Activated naive CD8-positive, alpha-beta T cell treated with anti-CD3 and anti-CD28 coated beads, Interleukin-2, amount 50 U/mL, for 24 hours (primary cell): ENCODE results near the gene SLC45A3.

ENCODE experiments used
- ATAC-seq: fragments of 150-1000 bp; cut with Tn5 transposase; one replicate; pipeline ENCODE4 v1.10.0; 2021
- DNase-seq: peaks from one replicate; pipeline ENCODE4 v3.0.0; 2021
- H3K27ac Mint-ChIP-seq: one replicate; pipeline ENCODE4 v1.8.0; 2021; ENCODE audit warnings: mild to moderate bottlenecking, mixed read lengths
- H3K27me3 Mint-ChIP-seq: one replicate; pipeline ENCODE4 v1.8.0; 2021; ENCODE audit warnings: mixed read lengths
- H3K36me3 Mint-ChIP-seq: one replicate; pipeline ENCODE4 v1.8.0; 2021; ENCODE audit warnings: low read depth, mixed read lengths
- H3K4me1 Mint-ChIP-seq: one replicate; pipeline ENCODE4 v1.8.0; 2021; ENCODE audit warnings: mixed read lengths
- H3K4me3 Mint-ChIP-seq: one replicate; pipeline ENCODE4 v1.8.0; 2021; ENCODE audit warnings: mild to moderate bottlenecking, moderate library complexity, mixed read lengths
- H3K9me3 Mint-ChIP-seq: one replicate; pipeline ENCODE4 v1.8.0; 2021; ENCODE audit warnings: mixed read lengths

Gene SLC45A3

DNA sequence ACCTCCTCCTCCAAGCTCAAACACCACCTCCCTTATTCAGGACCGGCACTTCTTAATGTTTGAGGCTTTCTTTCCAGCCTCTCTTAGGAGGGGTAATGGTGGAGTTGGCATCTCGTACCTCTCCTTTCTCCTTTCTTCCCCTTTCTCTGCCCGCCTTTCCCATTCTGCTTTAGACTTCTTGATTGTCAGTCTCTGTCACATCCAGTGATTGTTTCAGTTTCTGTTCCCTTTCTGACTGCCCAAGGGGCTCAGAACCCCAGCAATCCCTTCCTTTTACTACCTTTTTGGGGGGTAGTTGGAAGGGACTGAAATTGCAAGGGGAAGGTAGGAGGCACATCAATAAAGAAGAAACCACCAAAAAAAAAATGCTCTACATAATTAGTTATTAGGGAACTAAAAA, 54.1 kb downstream of the SLC45A3 start:
- Mint-ChIP-seq H3K4me3 (peak overlapping the region; percentile 32), H3K9me3 (no peaks in the 10 kb centered on the region), H3K27ac (peak overlapping the region; percentile 82), H3K27me3 (no peaks in the 10 kb centered on the region), H3K4me1 (peaks cover 61% of the 10 kb centered on the region), H3K36me3 (peaks cover 49% of the 10 kb centered on the region)
- no peak for ATAC-seq
- no peak for DNase-seq

DNA sequence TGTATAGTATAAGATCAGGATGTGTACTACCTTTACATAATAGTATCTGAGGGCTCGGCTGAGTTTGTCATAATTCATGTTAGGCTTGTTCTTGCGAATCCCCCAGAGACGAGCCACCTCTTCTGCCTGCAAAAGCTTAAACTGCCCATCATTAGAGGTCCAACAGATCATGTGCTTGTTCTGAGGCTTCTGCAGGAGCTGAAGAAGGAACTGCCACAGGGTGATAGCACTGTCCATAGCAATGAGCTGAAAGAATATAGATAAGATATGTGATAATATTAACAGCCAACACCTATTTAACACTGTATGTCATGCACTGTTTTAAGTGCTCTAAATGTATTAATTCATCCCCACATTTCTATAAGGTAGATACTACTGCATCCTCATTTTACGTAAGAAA, 56.7 kb downstream of the SLC45A3 start:
- Mint-ChIP-seq H3K9me3 (no peaks in the 10 kb centered on the region), H3K4me3 (no peak overlapping the region), H3K27me3 (no peaks in the 10 kb centered on the region), H3K27ac (no peak overlapping the region), H3K36me3 (peaks cover 63% of the 10 kb centered on the region), H3K4me1 (peaks cover 42% of the 10 kb centered on the region)
- ATAC-seq: no peak
- DNase-seq: no peak

DNA sequence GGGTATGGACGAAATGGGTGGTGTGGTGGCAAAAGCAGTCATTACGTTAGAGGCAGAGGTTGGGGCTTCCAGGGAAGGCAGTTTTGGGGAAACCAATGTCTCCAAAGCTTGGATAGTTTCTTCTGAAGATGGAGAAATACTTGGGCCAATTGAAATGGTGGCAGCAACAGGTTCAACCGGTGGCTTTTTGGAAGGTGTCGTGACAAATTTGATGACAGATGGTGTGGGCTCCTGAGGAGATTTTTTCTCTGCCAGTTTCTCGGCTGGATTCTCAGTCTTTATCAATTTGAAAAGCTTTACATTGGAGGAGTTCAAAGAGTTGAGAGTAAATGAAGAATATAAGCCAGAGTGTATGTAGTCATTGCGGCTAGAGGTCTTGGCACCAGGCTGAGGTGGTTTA, 60.0 kb downstream of the SLC45A3 start:
- peaks cover 65% of the 10 kb centered on the region for H3K36me3 Mint-ChIP-seq
- DNase-seq: no peak
- H3K27me3 Mint-ChIP-seq: no peaks in the 10 kb centered on the region
- H3K4me3 Mint-ChIP-seq: no peak overlapping the region
- peaks cover 21% of the 10 kb centered on the region for H3K4me1 Mint-ChIP-seq
- no peaks in the 10 kb centered on the region for H3K9me3 Mint-ChIP-seq
- no peak for ATAC-seq
- peak overlapping the region; percentile 4 for H3K27ac Mint-ChIP-seq

DNA sequence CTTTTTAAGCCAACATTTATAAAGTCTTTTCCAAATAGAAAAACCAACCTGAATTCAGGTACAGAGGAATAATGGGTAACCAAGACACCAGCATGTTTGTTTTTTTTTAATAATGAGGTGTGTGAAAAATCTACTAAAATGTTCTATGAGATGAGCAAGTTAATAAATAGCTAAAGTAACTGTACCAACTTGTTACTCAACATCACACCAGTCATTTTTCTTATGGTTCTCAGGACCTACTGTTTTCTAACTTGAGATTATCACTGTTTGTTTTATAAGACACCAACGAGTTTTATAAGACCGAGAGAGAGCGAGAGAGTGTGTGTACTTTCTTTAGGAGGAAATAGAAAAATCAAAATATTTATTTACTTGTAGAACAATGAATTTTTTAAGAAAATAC, 60.9 kb downstream of the SLC45A3 start:
- DNase-seq: no peak
- no peaks in the 10 kb centered on the region for H3K9me3 Mint-ChIP-seq
- no peak overlapping the region for H3K27ac Mint-ChIP-seq
- no peak overlapping the region for H3K4me3 Mint-ChIP-seq
- peaks cover 63% of the 10 kb centered on the region for H3K36me3 Mint-ChIP-seq
- H3K4me1 Mint-ChIP-seq: peaks cover 16% of the 10 kb centered on the region
- no peak for ATAC-seq
- no peaks in the 10 kb centered on the region for H3K27me3 Mint-ChIP-seq

DNA sequence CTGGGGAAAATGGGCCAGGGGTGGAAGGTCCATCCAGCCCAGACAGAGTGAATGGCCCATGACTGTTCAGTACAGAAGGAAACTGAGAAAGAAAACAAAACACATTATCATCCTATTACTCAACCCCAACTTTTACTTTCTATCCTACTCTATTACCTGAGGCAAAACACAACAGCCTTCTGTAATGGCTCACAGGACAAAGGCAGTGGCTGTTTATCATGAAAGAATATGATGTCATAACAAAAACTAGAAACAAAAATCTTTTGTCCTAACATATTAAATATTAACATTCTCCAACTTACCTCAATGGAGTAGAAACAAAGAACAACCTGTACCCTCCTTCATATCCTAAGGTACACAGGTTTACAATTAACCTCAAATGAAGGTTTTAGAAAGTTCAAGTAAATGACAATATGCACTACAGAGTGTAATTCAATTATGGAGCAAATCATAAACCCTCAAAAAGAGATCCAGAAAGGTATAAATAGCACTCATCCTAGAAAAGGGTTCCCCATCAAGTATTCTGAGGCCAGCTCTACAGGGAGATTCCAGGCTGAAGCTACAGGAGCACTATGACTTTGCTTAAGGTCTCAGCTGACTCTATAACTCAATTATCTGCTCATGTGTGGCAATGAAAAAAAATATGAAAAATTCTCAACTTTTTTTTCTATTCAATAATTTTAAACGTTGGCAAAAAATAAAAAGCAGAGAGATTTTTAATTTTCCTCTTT, 63.6 kb downstream of the SLC45A3 start:
- no peaks in the 10 kb centered on the region for H3K9me3 Mint-ChIP-seq
- no peak overlapping the region for H3K4me3 Mint-ChIP-seq
- no peak for DNase-seq
- H3K27ac Mint-ChIP-seq: no peak overlapping the region
- no peaks in the 10 kb centered on the region for H3K27me3 Mint-ChIP-seq
- ATAC-seq: peak; percentile 75
- H3K36me3 Mint-ChIP-seq: peaks cover 61% of the 10 kb centered on the region
- peaks cover 22% of the 10 kb centered on the region for H3K4me1 Mint-ChIP-seq

DNA sequence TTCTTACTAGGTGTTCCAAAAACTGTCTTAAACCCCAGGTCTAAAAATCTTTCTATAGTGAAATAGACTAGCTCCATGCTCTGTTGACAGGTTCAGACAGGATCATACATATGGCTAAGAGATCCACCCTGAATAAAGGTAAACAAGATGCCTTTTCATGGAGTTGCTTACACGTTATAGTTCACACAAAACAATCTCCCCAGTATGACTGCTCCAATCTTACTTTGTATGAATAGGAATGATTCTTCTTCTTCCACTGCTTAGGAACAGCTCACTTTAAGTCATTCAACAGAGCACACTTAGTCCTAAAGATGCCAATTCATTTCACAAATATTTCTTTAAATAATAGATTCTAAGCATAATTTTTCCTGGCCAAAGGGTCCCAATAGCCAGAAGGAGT, 64.5 kb downstream of the SLC45A3 start:
- H3K9me3 Mint-ChIP-seq: no peaks in the 10 kb centered on the region
- peaks cover 32% of the 10 kb centered on the region for H3K4me1 Mint-ChIP-seq
- H3K36me3 Mint-ChIP-seq: peaks cover 65% of the 10 kb centered on the region
- no peak overlapping the region for H3K27ac Mint-ChIP-seq
- H3K4me3 Mint-ChIP-seq: no peak overlapping the region
- ATAC-seq (no peak), DNase-seq (no peak)
- H3K27me3 Mint-ChIP-seq: no peaks in the 10 kb centered on the region

DNA sequence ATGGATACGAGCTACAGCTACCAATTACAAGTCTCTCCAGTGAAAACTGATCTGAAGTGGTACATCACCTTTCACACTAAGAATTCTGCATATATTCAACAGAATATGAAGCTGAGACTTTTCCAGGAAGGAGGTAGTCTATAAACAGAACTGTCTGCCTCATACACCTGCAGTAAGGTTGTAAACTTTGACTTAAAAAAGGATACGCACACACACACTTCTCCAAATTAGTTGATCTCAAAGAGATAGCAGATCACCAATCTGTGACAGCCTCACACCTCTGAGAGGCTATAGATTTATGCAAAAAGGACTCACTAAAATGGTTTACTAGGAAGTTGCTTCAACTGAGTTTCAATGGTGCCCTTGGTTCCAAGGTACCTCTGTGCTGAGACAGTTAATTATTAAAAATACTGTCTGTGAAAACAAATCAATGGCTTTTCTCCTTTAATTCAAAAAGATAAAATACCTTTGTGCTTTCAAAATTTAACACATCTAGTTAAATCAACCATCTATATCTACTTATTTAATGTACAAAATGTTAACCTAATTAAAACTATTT, 66.4 kb downstream of the SLC45A3 start:
- Mint-ChIP-seq H3K4me3 (no peak overlapping the region), H3K9me3 (no peaks in the 10 kb centered on the region), H3K4me1 (peaks cover 43% of the 10 kb centered on the region), H3K27me3 (no peaks in the 10 kb centered on the region), H3K36me3 (peaks cover 51% of the 10 kb centered on the region), H3K27ac (no peak overlapping the region)
- DNase-seq: no peak
- ATAC-seq: no peak

DNA sequence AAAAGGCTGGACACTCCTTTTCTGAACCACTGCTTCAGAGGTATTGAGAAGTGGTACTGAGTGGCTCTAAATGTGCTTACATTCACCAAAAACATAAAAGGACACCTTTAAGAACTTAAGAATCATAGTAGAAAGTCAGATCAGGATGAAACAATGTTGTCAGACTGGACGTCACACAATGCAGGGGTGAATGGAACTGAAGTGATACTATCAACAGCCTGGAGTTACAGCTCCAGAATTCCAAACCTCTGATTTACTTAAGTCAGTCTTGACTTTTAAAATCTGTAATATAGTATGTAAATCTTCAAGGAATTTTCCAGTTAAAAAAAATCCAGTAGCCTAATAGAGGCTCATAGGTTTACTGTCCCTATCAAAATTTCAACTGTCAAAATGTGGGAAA, 67.8 kb downstream of the SLC45A3 start:
- Mint-ChIP-seq H3K27me3 (no peaks in the 10 kb centered on the region), H3K4me1 (peaks cover 47% of the 10 kb centered on the region), H3K36me3 (peaks cover 47% of the 10 kb centered on the region), H3K27ac (no peak overlapping the region), H3K4me3 (no peak overlapping the region), H3K9me3 (no peaks in the 10 kb centered on the region)
- DNase-seq (no peak), ATAC-seq (no peak)

DNA sequence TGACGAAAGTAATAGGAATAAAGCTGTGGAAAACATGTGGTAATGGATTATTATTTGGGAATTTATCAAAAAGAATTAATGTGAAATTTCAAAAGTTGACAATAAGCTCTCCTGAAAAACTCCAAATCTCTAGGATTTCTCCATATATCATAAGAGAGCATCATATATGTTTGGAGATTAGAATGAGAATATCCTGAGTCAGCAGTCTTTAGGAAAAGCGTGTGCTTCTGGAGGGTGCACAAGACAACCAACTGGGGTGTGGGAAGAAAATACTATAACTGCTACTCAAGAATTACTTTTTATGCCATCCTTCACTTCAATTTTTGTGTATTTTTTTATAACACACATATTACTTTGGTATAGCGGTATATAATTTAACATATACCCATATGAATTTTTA, 68.2 kb downstream of the SLC45A3 start:
- Mint-ChIP-seq H3K9me3 (no peaks in the 10 kb centered on the region), H3K36me3 (peaks cover 46% of the 10 kb centered on the region), H3K27me3 (no peaks in the 10 kb centered on the region), H3K4me1 (peaks cover 47% of the 10 kb centered on the region), H3K4me3 (no peak overlapping the region), H3K27ac (no peak overlapping the region)
- no peak for ATAC-seq
- DNase-seq: no peak

DNA sequence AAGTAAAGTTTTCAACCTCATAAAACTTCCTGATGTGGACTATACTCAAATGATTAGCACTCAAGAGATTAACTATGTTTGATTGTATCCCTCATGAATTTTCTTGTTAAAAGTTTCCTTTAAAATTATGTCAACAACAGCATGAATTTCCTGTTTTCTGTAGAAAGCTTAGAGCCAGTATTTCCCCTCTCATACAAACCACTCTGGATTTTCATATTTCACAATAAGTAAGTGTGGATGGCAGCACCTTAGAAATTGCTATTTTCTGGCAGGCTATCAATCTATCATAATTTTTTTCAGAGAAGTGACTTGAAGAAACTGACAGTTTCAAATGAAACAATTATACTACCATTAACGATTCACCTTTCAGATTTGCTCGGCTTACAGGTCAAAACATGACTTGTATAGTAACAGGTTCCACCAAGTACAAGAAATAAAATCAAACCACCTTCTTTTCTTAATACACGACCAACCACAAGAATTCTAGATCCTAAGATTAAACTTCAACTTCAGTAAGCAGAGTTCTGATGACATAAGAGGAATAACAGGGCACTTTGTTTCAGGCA, 69.3 kb downstream of the SLC45A3 start:
- H3K4me3 Mint-ChIP-seq: no peak overlapping the region
- H3K36me3 Mint-ChIP-seq: peaks cover 39% of the 10 kb centered on the region
- ATAC-seq: no peak
- H3K27ac Mint-ChIP-seq: peak overlapping the region; percentile 40
- no peaks in the 10 kb centered on the region for H3K9me3 Mint-ChIP-seq
- H3K4me1 Mint-ChIP-seq: peaks cover 37% of the 10 kb centered on the region
- no peaks in the 10 kb centered on the region for H3K27me3 Mint-ChIP-seq
- DNase-seq: no peak

DNA sequence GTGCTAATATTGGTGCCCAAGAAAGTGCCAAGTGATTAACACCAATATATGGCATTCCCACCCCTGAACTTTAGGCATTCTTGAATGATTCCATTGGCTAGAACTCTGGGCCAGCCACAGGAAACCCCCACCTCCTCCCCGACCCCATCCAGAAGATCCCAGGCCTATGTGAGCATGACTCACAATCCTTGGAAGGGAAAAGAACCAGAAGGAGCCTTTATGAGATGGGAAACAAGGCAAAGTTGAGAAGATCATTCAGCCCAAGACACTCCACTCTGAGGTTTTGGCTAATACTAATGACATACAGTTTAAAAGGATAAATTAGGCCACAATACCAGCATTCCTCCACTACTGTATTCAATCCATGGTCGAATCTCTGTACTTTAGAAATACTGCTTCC, 70.3 kb downstream of the SLC45A3 start:
- Mint-ChIP-seq H3K27ac (no peak overlapping the region), H3K4me3 (no peak overlapping the region), H3K4me1 (peaks cover 37% of the 10 kb centered on the region), H3K36me3 (peaks cover 38% of the 10 kb centered on the region), H3K27me3 (no peaks in the 10 kb centered on the region), H3K9me3 (no peaks in the 10 kb centered on the region)
- no peak for DNase-seq
- ATAC-seq: no peak
